Right renal pelvis (tissue), 4 donors: Measurements from ENCODE around the gene C14orf132. TPM values are rescaled to one million over a fixed set of nuclear protein-coding genes. Genes with fewer than 3 reads are reported as not detected.

Experiments used
- DNase-seq, 4 donors: peaks; one replicate each; pipeline ENCODE4 v3.0.0-alpha.2; 2013; ENCODE audit warnings: low read depth in 4 of 4, low spot score in 3 of 4, missing footprints in 1 of 4
- polyA plus RNA-seq, 4 donors: library from polyadenylated mRNA; unstranded; fragments of 120-200 nt; gene quantifications; one replicate each; pipeline ENCODE4 v1.2.1, GENCODE V29; 2013; ENCODE audit not compliant: insufficient read length in 4 of 4

The C14orf132 gene
- polyA plus RNA-seq, 4 donors: 32.0 to 39.2 (median 34.6) TPM

DNA sequence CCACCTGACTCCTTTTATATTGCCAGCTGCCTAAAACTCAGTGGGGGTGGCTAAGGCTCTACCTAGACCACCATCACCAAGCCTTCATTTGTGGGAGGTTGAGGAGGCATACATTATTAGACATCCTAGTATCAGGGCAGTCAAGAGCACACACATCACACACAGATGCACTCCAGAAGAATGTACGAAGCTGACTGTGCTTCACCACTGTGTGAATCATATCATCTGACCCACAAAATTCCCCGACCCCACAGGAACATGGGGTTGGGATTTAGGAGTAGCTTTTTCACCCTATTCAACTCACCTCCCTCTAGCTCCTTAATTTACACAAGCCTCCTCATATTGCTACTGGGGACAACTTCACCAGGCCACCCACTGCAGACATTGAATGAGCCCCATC is 100.7 kb downstream of the C14orf132 start:
- no peak for DNase-seq

DNA sequence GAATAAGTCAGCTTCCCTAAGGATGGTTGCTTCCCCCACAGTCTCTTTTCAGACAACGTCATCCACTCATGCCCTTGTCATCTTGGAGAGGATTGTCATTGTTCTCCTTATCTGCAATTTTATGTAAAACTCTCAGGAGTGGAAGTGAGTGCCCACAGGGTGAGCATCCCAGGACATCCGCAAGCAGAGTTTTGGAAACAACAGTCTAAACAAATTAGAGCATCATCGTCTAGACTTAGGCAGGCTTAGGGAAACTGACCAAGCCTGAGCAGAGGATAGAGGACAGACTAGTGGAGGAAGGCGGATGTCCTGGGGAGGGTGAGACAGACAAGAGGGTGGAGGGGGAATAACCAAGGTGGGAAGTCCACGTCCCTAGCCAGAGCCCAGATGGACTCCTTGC is 101.8 kb downstream of the C14orf132 start:
- no peak for DNase-seq

Other genes starting within 250 kb of the C14orf132 start
- 1 to 10 TPM in 1 of 4 donors, under 1 TPM in 3; 0.29 to 1.5 (median 0.38) TPM for gene TUNAR, start 162.5 kb upstream of the C14orf132 start, polyA plus RNA-seq
- 1 to 10 TPM; 3.2 to 3.7 (median 3.3) TPM for gene BDKRB2, start 165.5 kb downstream of the C14orf132 start, polyA plus RNA-seq
- under 1 TPM in 3 of 4 donors, not detected in 1; 0.12 to 0.50 (median 0.31) TPM for gene BDKRB1, start 216.8 kb downstream of the C14orf132 start, polyA plus RNA-seq